ENCODE results near the gene RASGRF1.

RASGRF1 gene

DNA sequence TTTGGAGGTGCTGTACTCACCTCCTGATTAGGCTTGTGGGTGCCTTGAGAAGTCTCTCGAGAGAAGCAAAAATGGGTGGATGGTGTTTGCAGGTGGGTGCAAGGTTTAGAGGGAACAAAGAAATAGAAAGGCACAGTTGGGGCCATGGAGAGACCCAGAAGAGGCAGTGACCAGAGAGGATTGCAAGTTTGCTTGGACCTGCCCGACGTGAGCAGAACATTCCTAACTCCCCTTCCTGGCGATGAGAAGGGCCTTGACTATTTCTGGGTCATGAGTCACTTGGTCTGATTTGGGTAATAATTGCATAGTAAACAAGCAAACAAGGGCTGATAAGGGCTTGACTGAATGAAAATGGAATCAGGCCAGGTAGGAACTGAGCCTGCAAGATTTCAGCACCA lies 138.7 kb downstream of the RASGRF1 start:
- no peak for DNase-seq (ENCODE audit: low spot score)

DNA sequence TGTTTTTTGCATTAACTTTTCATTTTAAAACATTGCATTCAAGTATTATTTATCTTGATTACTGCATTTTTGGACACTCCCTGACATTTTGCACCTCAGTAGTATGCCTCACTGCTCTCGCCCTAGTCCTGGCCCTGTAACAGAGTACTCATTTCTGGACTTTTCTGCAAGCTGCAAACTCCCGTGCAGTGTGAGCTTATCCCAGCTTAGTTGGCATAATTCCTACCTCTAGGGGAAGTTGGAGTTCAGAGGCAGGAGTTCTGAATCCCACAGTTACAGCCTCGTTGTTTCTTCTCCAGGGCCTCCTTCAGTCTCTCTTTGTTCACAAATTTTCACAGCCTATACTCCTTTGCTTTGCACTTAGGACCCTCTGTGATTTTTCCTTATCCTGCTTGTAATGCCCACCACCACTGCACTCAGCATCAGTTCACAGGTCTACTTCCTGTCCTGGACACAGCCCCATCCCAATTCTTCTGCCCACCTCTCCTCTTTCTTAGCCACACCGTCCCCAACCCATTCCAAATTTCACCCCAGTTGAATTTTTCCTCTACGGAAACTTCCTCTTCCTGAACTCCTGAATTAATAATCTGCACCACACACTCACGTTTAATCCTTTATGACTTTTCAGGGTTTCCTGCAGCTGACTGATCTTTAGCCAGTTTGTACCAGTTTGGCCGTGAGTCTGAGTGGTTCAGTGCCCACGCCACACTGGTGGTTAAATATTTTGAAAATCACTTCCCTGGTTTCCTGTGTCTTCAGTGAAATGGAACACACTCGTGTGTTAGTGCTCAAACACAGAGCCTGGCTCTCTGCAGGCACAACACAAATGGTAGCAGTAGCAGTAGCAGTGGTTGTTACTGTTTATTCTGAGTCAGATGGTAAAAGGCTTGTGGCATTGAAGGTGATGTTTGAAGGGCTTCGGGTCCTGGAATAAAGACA lies 139.4 kb downstream of the RASGRF1 start:
- DNase-seq (ENCODE audit: low spot score): no peak

DNA sequence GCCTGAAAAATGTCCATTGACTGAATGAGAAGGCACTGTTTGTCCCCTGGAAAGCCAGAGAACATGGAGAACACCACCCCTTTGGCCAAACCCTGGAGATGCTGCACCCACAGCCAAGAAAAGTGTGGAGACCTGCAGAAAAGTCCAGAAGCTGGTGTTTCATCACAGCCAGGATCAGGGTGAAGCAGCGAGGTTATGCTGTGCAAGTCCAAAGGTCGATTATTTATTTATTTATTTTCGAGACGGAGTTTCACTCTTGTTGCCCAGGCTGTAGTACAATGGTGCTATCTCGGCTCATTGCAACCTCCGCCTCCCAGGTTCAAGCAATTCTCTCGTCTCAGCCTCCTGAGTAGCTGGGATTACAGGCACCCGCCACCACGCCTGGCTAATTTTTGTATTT lies 140.2 kb downstream of the RASGRF1 start:
- DNase-seq (ENCODE audit: low spot score): no peak

DNA sequence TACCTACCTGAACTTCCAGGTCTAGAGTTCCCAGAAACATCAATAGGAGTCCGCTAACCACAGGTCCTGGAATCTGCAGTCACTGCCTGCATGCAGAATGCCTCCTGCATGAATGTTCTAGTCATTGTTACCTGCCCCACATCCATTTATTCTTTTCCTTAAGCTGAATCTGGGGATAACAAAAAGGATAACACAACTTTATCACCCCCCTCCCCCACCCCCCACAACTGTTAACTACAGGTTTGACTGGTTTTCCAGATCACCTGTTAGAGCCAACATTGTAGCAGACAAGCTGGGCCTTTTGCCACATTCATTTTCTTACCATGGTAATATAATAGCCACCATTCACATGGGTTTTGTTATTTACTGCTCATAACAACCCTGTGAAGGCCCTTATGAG lies 141.1 kb downstream of the RASGRF1 start:
- no peak for DNase-seq (ENCODE audit: low spot score)

DNA sequence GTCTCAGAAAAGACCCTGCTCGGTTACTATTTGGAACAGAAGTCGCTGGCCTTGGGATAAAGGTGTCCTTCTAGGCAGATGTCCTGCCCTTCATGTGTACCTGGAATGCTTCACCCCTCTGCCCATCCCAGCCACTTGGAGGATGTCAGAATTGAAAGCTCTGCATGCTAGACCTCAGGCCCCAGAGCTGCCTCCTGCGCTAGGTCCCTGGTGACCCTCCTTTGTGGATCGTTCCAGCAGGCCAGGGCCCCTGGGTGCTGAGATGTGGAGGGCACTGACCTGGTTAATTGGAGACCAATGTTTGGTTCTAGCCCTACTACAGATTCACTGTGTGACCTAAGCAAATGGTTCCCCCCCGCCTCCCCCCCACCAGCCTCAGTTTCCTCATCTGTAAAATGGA lies 143.1 kb downstream of the RASGRF1 start:
- no peak for DNase-seq (ENCODE audit: low spot score)

DNA sequence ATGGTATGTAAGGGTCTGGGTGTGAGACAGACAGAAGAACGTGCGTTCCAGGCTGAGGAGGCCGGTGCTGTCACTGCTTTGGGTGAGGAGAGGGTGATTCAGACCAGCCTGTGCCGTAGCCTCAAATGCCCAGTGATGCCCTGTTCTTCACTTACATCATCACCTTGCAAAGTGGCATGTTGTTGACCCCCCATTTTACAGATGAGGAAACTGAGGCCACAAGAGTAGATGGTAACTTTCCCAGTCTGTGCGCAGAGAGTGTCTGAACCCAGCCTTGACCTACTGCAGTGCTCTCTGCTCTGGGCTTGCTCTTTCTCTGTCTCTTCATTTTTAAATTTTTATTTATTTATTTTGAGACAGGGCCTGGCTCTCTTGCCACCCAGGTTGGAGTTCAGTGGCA lies 144.1 kb downstream of the RASGRF1 start:
- DNase-seq (ENCODE audit: low spot score): no peak

DNA sequence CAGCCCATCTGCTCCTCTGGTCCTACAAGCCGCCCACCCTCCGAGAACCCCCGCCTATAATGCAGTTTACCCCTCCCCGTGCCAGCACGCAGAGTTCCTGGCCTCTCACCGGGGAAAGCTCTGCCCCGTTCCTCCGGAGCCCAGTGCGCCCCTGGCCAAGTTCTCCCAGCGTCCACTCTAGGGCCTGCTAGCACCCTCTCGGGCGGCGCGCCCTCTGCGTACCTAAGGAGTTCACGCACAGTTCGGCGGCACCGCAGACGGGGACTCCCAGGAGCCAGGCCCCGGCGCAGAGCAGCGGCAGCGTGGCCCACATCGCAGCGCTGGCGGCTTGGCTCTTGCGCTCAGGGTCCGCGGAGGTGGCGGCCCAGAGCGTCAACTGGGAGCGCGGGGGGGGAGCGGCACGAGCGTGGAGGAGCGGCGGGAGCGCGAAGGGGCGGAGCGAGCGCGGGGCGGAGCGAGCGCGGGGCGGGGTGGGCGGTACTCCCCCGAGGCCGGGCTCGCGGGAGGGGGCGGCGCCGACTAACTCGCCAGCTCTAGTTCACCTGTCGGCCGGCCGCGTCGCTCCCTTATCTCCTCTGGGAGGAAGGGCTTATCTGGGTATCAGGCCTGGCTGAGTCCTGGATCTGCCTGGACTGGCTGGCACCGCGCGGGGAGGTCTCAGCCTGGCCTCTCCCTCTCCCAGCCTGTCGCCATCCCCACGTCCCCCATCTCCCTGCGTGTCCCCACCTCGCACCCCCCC lies 145.7 kb downstream of the RASGRF1 start, which contains the start of gene CTSH:
Gene CTSH (minus strand): TSS at position 378 of the 739 bp plus-strand sequence. CDS start 65 bp downstream, at position 313.
- peak; percentile 60 for DNase-seq (ENCODE audit: low spot score)

DNA sequence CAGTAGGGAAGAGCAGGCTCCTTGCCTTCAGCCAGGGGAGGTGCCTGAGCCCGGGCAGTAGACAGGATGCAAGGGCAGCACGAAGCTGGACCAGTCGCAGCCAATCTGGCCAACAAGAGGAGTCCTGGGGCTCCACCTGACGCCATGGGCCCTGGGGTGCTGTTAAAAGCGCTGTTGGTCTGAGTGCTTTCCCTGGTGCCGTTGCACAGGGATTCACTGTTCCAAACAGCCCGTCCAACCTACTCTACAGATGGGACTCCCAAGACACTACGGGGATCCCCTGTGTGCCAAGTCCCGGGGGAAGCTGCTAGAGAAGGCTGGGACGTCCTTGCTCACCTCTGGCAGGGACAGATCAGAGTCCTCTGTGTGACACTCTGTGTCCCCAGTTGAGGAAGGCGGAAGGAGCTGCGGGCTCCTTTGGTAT lies 146.4 kb downstream of the RASGRF1 start:
- DNase-seq (ENCODE audit: low spot score): peak; percentile 21

DNA sequence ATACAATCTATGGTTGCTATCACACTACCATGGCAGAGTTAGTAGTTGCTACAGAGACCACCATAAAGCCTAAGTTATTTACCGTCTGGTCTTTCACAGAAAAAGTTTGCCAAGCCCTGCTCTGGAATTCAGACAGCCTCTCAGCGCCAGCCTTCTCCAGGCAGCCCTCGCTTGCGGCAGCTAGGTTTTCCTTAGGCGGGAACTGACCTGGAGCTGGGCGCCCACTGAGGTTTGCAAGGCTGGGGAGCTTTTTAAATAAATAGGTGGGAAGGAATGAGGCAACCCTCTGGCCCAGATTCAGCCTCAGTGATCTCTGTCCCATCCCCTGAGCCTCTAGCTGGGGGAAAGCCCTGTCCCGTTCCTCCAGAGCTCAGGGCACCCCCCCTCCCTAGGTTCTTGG lies 146.9 kb downstream of the RASGRF1 start:
- DNase-seq (ENCODE audit: low spot score): no peak

DNA sequence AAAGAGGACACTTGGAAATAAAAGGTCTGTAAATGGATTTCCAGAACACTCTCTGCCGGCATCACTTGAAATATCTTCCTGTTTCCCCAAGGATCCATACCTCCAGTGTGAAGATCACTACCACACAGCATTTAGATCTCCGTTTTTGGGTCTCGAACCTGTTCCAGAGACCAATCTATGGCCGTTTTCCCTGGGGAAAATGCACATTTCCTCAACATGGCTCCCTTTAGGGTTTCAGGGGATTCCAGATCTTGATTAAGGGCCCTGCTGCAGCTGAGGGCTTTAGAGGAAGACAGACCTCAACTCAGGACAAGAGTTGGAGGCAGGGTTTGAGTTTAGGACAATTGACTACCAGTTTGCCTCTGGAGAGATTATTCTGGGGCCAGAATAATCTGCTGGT lies 147.8 kb downstream of the RASGRF1 start:
- no peak for DNase-seq (ENCODE audit: low spot score)

DNA sequence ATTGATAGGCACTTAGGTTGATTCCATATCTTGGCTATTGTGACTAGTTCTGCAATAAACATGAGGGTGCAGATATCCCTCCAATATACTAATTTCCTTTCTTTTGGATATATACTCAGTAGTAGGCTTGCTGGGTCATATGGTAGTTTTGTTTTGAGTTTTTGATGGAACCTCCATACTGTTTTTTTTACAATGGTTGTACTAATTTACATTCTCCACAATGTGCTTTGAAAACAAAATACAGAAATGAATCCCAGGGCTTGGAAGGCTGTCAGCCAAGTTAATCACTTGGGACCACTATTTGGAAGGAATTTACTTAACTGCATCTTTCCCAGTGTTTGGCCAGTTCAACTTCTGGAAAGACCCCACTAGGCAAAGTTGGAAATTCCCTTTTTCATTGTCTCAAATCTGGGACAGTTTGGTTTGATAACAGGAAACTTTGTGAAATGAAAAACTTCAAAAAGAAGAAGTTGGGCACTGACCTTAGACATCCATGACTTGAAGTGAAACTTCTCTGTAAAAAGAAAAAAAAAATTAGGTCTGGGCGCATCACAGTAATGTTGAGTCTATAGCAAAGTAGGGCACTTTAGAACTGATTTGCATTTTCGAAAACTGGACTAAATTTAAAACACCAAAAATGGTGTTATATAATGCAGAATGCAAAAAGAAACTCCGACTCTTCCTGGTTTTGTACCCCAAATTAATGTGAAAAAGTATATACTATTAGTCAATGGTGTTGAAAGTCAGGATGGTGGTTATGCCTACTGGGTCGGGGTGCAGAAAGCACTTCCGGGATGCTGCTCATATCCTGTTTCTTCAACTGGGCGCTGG lies 151.7 kb downstream of the RASGRF1 start:
- DNase-seq (ENCODE audit: low spot score): no peak

DNA sequence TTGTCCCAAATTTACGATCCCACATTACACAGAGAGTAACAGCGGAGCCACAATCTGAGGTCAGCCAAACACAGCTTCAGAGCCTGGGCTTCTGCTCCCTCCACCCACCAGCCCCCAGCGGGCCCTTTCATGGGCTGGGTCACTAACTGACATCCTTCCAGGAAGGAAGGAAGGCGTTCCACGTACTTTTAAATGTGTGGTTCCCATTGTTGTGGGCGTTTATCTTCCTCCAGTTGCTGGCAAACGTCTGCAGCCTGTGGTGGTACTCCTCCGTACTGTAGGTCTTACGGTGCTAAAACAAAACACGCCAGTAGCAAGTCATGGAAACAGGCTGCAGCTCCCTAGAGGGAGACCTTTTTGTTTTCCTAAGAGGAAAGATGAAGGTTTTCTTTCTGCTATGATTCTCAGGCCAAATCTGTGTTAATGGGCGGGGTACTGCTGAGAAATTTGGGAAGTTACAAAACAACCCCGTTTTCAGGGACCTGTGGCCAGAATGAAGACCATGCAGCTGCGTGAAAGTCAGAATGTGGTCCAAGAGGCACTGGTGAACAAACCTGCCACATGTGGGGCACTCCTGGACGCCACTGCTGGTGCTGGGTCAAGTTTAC lies 153.3 kb downstream of the RASGRF1 start:
- no peak for DNase-seq (ENCODE audit: low spot score)

DNA sequence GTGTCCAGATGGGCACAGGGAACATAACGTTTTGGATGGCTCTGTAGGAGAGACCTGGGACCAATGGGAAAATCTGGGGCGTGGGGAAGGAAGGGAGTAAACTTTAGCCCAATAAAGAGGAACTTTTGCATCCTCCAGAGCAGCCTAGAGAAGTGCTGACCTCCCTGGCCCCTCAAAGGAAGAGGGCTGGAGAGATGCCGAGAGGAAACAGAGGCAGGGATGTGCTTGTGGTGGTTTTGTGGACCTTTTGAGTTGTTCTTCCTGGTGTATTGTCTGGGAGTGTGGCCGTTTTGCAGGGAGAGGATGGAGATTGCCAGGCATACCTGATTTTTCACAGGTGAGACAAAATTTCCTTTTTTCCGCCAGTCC lies 155.9 kb downstream of the RASGRF1 start:
- DNase-seq (ENCODE audit: low spot score): no peak

DNA sequence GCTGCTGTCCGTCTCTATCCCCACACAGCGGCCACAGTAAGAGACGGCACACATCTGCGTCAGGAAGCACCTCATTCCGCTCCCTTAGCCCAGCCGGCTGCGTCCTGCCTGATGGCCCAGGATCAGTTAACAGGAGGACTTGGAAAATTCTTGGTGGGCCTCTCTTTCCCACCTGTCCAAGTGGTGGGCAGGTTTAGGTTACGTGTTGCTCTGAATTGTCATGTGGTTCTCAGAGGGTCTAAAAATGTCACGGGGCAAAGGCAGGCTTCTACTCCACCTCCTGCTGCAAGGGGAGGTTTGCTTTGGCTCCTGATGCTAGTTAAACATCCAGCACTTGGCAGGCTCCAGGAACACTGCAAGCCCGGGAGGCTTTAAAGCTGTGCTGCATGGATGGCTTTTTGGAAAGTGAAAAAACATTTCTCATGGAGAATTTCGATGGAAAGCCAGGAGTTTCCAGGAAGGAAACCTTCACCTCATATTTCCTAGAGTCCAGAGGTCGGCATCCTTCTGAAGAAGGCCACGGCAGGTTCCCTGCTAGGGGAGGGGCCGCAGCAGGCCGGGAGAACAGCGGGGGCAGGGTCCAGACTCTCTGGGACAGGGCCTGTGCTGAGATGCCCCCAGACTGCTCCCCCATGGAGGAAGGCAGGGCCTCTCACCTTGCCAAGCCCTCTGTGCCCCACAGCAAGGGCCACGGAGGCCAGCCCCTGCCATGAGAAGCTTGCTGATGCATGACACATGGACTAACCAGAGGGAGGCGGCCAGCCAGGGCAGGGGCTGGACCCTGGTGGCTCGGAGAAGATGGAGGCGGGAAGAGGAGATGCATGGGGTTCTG lies 156.5 kb downstream of the RASGRF1 start:
- DNase-seq (ENCODE audit: low spot score): no peak

DNA sequence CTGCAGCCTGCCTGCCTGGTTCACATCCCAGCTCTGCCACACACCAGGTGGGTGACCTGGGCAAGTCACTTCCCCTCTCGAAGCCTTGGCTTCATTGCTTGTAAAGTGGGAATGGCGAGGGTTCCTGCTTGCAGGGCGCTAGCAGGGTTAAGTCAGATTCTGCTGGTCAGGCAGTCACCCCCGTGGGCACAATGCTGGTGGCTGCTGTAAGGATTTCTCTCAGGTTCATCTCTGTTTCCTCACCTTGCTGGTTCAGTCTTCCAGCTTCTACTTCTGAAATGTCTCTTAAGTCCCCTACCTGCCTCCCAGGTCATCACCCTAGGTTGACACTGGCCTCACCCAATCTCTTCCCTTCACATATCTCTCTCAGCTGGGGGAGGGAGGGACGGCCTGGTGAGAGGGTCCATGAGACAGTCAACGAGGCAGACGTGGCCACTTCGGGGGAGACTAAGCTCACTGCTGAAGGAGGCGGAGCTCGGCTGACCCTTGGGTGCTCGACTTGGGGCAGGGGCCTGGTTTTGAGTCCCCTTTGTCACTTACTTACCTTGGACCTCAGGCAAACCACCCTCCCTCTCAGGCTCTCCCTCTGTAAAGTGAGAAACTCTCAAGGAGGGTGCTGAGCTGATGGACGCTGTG lies 157.3 kb downstream of the RASGRF1 start:
- DNase-seq (ENCODE audit: low spot score): no peak

DNA sequence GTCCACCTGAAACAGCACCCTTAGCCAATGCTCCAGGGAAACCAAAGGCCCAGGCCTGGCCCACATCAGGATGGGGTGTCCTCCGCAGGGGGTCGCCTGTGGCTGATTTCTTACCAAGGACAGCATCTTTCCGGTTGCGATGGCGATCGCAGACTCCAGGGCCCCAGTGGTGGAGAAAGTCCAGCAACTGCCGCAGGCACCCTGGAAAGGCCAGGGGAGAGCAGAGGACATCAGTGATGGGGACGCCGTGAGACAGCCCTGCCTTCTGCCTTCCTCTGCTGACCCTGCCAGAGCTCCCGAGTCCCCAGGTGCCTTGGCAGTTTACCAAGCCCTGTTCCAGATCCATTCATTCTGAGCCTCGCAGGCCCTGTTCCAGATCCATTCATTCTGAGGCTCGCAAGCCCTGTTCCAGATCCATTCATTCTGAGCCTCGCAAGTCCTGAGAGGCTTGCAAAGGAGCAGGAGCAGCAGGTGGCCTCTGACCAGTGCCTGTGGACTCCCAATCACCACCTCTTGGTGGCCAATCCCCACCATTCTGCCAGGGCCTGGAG lies 158.2 kb downstream of the RASGRF1 start:
- DNase-seq (ENCODE audit: low spot score): no peak

DNA sequence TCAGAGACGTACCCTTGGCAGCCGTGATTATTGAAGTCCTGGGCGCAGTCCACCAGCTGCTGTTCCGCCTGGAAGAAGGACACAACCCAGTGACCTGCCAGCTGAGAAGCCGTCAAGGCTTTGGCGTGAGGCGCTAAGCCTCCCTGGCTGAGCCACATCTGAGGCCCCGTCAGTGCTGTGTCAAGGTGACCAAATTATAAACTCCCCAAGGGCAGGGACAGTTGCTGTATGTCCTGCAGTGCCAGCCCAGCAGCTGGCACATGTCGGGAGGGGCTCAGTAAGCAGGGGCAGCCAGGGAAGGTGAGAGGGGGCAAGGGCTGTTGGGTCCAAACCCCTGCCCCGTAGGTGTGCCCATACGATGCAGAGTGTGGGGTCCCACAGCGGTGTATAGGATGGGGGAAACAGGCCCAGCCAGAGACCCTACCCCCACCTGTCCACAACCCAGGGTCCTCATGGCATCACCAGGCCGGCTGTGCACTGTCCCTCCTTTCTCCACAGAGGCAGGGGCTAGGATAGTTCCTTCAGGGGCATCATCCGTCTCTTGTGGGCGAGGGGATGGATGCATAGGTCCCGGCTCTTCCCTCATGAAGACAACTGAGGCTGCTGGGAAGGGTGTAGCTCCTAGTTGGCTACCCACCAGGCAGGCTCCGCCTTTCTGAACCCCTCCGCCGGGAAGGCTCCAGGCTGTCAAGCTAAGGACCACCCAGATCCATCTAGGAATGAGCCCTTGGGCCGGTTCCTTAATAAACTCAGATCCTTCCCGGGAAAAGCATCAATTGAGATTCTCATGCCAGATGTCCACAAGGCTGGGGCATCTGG lies 158.9 kb downstream of the RASGRF1 start:
- no peak for DNase-seq (ENCODE audit: low spot score)

DNA sequence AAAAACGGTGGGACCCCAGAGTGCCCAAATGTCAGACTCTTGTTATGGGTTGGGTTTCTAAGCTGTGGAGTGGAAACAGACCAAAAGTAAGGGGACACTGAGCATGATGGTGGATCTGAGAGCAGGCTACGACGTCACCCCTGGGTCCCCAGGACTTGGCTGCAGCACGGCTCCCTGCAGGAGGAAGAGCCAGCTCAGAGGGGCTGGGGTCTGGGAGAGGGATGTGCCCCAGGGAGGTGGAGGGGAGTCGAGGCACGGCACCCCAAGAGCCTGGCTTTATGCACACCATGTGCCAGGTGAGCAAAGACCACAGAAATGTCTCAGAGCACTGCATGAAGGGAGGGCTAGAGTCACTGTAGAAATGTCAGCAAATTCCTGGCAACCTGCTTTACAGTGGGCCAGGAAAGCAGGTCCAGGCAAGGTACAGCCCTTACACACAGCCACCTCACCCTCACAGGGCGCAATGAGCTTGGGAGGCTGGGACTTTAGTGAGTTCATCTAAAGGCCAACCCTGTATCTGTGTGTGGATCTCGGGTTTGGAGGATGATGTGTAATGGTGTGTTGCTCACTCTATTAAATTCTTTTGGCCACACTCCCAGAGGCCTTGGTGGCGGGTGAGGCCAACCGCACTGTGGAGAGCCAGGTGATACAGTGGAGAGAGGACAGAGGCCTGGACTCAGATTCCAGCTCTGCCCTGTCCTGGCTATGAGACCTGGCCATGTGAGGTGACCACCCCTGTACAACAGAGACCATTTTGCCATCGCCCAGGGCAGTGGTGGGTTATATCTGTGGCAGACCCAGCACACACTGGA lies 159.8 kb downstream of the RASGRF1 start:
- DNase-seq (ENCODE audit: low spot score): peak; percentile 45

Measured in RKO (cell line).